ENCODE data around the gene ATRX.
"Not testable (repeated sequence)": the region's sequence is repeated elsewhere in the genome, so short reads cannot be mapped to it uniquely, and the experiment has no call there.

ATRX gene

DNA sequence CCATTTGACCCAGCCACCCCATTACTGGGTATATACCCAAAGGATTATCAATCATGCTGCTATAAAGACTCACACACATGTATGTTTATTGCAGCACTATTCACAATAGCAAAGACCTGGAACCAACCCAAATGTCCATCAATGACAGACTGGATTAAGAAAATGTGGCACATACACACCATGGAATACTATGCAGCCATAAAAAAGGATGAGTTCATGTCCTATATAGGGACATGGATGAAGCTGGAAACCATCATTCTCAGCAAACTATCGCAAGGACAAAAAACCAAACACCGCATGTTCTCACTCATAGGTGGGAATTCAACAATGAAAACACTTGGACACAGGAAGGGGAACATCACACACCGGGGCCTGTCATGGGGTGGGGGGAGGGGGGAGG is 59.9 kb downstream of the ATRX start:
- not testable (repeated sequence) for DNase-seq

GRCh38 chrX:77723681-77724080 is 62.3 kb downstream of the ATRX start:
- DNase-seq = no peak

GRCh38 chrX:77719388-77719787 is 66.6 kb downstream of the ATRX start:
- DNase-seq = no peak

DNA sequence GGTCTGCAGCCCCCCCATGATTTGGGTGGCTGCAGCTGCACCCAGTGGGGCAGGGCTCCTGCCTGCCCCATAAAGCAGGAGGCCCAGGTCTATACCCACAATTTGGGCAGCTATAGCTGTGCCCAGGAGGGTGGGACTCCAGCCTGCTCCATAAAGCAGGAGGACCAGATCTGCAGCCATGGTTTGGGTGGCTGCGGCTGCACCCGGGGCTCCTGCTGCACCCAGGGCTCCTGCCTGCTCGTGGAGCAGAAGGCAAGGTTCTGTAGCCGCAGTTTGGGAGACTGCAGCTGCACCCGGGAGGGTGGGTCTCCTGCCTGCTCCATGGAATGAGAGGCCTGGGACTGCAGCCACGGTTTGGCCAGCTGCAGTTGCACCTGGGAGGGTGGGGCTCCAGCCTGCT is 81.1 kb downstream of the ATRX start:
- DNase-seq = no peak

DNA sequence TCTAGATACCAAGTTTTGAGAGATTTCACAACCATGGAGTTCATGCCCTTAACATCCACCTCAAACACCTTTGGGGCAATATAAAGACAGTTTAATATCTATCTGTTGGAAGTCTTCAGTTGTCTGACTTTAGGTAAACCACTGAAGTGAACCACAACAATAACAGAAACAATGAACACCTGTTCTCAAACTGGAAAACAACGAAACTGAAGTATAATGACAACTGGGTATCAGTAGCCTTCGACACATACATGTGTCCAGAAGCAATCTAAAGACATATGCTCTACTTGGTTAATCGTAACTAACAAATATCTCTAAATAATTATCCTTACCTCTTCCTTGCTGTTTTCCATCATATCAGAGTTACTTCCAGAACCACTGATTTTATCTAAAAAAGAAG is 87.8 kb downstream of the ATRX start:
- DNase-seq = no peak

- DNase-seq = no peak
Measured at GRCh38 chrX:77694491-77694890, 91.5 kb downstream of the ATRX start.

DNA sequence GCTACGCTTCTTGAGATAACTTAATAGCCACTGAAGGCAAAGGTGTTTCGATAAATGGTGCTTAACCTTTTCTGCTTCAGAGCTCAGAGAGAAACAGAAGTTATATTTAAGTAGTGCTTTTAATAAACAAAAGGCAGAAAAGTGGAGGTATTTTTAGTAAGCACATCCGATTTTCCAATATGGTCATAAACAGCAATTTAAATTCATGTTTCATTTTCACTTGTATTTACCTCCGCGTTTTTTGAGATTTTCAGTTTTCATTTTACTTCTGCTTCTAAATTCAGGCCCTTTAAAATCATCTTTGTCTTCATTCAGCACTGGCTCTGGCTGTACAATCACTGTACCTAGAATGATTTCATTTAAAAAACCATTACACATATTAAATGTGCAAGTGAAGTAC is 92.4 kb downstream of the ATRX start:
- no peak for DNase-seq

DNA sequence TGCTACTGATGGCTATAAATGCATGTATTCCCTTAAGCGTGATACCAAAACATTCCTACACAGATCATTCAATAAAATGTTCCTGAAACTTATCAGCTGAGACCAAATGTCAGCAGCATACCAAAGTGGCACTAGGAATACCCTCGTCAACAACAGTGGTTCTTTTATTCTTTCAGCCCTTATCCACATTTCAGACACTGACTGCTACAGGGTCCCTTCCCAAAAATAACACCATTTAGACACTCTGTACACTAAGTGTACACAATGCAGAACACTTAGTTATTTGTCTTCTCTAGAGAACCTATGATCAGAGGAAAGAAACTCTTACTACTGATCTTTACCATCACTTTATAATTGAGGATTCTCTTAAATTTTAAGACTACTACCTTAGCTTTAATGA is 94.1 kb downstream of the ATRX start:
- DNase-seq = no peak

DNA sequence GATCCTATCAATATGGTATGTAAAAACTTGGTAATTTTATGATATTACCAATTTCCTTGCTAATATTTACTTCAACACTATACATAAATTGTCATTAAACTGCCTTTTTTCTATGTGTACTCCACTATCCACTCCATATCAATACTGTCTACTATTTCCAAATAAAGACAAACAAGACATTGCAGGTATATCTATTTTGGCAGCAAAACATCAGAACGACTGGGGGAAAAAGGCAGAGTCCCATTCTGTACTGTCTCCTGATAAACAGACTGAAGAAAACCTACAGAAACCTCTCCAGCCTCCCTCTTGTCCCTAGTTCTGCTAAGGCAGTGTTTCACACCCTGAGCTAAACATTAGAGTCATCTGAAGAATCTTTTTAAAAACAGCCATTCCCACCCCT is 96.6 kb downstream of the ATRX start:
- DNase-seq = no peak

GRCh38 chrX:77685683-77686082 is 100.3 kb downstream of the ATRX start:
- not testable (repeated sequence) for DNase-seq

DNA sequence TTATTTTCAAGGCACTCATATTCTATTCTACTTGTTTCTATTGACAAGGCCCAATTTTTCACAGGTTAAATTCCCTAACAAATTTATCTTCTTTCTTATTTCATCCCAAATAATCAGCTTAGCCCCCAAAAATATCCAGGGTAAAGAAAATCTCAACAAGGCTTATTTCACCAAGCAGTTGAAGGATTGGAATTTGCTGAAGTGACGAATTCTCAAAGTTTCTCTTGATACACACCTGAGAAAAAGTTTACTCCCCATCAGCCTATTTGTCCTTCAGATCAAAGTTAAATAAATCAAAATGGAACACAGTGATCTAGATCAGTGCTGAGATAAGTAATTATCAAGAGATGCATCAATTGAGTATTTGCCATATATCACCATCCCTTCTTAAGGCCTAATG is 106.9 kb downstream of the ATRX start:
- no peak for DNase-seq

DNA sequence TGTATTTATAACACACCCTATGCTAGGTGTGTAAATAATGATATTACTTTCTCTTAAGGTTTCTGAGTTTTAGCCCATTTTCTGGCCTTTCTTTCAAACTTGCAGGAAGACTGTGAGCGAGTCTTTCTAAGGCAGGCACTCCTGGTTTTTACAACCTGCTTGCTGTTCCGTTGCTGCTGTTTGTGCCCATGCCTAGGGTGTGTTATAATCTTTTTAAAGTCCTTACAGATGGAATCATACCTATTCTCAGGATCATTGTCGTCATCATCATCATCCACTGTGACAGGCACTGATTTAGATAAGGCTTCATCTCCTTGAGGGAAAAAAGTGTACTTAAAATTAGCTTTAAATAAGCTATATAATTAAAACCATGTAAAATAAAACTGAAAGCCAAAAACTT is 110.0 kb downstream of the ATRX start:
- no peak for DNase-seq

GRCh38 chrX:77668391-77669237 is 117.4 kb downstream of the ATRX start:
- DNase-seq = peak; percentile 33

- DNase-seq = no peak
Measured at GRCh38 chrX:77658886-77659285, 127.1 kb downstream of the ATRX start.

GRCh38 chrX:77652095-77652494 is 133.9 kb downstream of the ATRX start:
- DNase-seq = no peak

DNA sequence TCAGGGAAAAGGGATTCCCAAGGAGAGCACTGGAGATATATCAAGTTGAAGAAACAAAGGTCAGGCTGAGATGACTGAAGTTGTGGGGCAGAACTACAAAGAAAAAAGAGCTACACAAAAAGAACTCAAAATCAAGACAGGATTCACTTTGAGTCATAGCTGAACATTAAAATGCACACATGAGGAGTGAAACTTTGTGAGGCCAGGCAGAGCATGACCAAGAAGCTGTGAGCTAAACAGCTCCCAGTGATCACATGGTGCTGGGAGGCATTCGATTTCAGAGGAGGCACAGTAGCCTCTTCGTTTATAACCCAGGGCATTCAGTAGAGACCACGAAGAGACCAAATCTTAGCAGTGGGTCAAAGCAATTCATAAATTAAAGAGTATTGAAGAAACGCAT is 145.3 kb downstream of the ATRX start:
- DNase-seq = no peak

DNA sequence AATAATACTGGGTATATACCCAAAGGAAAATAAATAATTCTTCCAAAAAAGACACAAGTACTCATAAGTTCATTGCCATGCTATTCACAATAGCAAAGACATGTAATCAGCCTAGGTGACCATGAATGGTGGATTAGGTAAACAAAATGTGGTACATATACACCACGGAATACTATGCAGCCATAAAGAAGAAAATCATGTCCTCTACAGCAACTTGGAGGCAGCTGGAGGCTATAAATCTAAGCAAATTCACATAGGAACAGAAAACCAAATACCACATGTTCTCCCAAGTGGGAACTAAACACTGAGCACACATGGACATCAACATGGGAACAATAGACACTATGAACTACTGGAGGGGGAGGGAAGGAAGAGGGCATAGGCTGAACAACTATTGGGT is 146.2 kb downstream of the ATRX start:
- DNase-seq = no peak

DNA sequence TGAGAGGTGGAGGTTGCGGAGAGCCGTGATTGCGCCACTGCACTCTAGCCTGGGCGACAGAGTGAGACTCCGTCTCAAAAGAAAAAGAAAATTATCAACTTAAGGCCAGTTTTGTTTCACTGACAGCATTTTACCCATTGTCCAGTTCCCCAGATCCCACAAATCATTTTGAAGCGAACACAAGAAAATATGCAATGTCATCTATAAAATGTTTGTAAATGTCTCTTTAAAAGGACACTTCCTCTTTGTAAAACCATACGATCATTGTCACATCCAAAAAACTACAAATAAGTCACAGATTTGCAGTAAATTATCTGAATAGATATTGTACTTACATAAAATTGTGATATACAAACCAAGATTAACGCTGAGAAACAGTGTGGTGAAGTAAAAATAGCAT is 147.6 kb downstream of the ATRX start:
- no peak for DNase-seq

GRCh38 chrX:77635373-77635772 is 150.6 kb downstream of the ATRX start:
- no peak for DNase-seq

GRCh38 chrX:77628294-77629025 is 157.6 kb downstream of the ATRX start:
- DNase-seq = peak; percentile 0

DNA sequence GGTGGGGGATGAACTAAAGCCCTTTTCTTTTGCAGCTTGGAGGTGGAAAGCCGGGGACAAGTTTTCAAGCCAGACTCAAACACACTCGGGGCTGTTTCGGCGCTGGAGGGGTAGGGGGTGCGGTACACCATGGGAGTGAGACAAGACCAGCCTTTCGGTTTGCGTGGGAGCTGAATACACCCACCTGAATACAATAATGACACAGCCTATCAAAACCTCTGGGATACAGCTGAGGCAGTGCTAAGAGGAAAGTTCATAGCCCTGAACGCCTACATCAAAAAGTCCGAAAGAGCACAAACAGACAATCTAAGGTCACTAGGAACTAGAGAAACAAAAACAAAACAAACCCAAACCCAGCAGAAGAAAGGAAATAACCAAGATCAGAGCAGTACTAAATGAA is 163.3 kb downstream of the ATRX start:
- no peak for DNase-seq

- DNase-seq = no peak
Measured at GRCh38 chrX:77622233-77622632, 163.8 kb downstream of the ATRX start.

DNA sequence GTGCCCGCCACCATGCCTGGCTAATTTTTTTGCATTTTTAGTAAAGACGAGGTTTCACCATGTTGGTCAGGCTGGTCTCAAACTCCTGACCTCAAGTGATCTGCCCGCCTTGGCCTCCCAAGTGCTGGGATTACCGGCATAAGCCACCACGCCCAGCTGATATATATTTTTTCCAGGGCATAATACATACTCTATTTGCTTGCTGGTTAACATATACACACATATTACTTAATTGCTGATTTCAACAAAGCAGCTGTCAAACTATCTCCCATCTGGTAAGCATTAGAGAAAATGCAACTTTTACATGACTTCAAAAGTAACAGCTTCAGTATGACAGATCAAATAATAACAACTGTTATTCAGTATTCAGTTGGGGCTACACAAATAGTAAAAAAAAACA is 164.6 kb downstream of the ATRX start:
- DNase-seq = not testable (repeated sequence)

- DNase-seq = no peak
Measured at GRCh38 chrX:77617206-77617605, 168.8 kb downstream of the ATRX start.
